ENCODE data around the gene ARHGAP22.

- TF ChIP-seq CTCF (IDR thresholded peaks at IDR 0.05): no peak
- no peak for TF ChIP-seq POLR2A (IDR thresholded peaks at IDR 0.05)
- no peak for TF ChIP-seq POLR2AphosphoS5 (IDR thresholded peaks at IDR 0.05)
Measured at GRCh38 chr10:48410503-48410902, 194.4 kb downstream of the ARHGAP22 start.
